ENCODE measurements around the gene SULT1C3. TPM values are rescaled to one million over a fixed set of nuclear protein-coding genes. Genes with fewer than 3 reads are reported as not detected.
"Not testable (repeated sequence)": the region's sequence is repeated elsewhere in the genome, so short reads cannot be mapped to it uniquely, and the experiment has no call there.

SULT1C3 gene
- total RNA-seq, 1 experiment from 2014 or later: not detected

DNA sequence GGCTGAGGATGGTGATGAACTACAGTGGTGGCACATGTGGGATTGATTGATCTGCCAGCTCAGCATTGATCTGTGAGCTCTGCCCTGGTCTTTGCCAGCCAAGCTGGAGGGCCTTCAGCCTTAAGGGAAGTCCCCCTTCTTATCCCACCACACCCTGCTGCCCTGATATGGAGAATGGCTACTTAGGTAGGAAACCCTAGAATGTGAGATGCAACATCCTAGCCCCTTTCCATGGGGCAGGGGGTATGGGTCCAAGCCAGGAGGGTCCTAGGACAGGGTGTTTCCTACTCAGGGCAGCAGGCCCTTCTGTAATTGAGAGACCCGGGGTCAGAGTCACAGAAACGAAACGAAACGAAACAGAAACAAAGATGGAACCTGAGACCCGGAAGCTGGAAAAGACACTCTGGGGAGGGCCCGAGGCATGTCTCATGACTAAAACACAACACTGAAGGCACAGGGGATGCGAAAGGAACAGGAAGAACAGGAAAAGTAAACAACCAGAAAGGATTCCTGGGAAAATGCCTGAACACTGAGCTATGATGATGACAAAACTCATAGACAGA is 32.0 kb downstream of the SULT1C3 start:
- ChIA-PET CTCF (no interaction called here), POLR2A (ENCODE audit: low non-redundant PET) (no interaction called here)
- Histone ChIP-seq H3K27ac (ENCODE audit: low read depth, low read length, poor library complexity, severe bottlenecking) (no peak overlapping the region), H3K27me3 (replicated peaks; ENCODE audit: insufficient read depth, low read depth, low read length, poor library complexity) (no peaks in the 10 kb centered on the region), H3K4me1 (ENCODE audit: insufficient read depth, low read length, poor library complexity, severe bottlenecking) (no peaks in the 10 kb centered on the region), H3K9me3 (ENCODE audit: low read depth, low read length, poor library complexity, severe bottlenecking) (no peaks in the 10 kb centered on the region), H3K36me3 (ENCODE audit: insufficient read depth, low read length, poor library complexity, severe bottlenecking) (no peaks in the 10 kb centered on the region), H3K4me3 (ENCODE audit: low read depth, low read length, poor library complexity, severe bottlenecking) (no peak overlapping the region)
- intact Hi-C loops (cut with micrococcal nuclease; ENCODE audit: unreplicated experiment): no loop called here
- BruUV-seq (replicated peaks): no TSS peak
- no peak for DNase-seq (ENCODE audit: low spot score)
- TF ChIP-seq, protein P1, sequence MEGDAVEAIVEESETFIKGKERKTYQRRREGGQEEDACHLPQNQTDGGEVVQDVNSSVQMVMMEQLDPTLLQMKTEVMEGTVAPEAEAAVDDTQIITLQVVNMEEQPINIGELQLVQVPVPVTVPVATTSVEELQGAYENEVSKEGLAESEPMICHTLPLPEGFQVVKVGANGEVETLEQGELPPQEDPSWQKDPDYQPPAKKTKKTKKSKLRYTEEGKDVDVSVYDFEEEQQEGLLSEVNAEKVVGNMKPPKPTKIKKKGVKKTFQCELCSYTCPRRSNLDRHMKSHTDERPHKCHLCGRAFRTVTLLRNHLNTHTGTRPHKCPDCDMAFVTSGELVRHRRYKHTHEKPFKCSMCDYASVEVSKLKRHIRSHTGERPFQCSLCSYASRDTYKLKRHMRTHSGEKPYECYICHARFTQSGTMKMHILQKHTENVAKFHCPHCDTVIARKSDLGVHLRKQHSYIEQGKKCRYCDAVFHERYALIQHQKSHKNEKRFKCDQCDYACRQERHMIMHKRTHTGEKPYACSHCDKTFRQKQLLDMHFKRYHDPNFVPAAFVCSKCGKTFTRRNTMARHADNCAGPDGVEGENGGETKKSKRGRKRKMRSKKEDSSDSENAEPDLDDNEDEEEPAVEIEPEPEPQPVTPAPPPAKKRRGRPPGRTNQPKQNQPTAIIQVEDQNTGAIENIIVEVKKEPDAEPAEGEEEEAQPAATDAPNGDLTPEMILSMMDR (conservative IDR thresholded peaks at IDR 0.05; ENCODE audit: low read depth, low read length): no peak
- no peak for TF ChIP-seq EZH2 (IDR thresholded peaks at IDR 0.05; ENCODE audit: borderline replicate concordance, low read depth, low read length, poor library complexity, severe bottlenecking)

DNA sequence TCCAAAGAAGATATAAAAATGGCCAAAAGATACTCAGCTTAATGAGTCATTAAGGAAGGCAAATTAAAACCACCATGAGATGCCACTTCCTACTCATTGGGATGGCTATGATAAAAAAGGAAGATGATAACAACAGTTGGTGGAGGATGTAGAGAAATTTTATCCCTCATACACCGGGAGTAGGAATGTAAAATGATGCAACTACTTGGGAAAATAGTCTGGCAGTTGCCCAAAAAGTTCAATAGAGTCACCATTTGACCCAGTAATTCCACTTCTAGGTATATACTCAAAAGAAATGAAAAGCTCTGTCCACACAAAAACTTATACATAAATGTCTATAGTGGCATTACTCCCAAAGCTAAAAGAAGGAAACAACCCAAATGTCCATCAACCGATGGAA is 38.9 kb downstream of the SULT1C3 start:
- Histone ChIP-seq H3K4me3 (ENCODE audit: low read depth, low read length, poor library complexity, severe bottlenecking) (no peak overlapping the region), H3K36me3 (ENCODE audit: insufficient read depth, low read length, poor library complexity, severe bottlenecking) (no peaks in the 10 kb centered on the region), H3K9me3 (ENCODE audit: low read depth, low read length, poor library complexity, severe bottlenecking) (no peaks in the 10 kb centered on the region), H3K4me1 (ENCODE audit: insufficient read depth, low read length, poor library complexity, severe bottlenecking) (no peaks in the 10 kb centered on the region), H3K27me3 (replicated peaks; ENCODE audit: insufficient read depth, low read depth, low read length, poor library complexity) (no peaks in the 10 kb centered on the region), H3K27ac (ENCODE audit: low read depth, low read length, poor library complexity, severe bottlenecking) (no peak overlapping the region)
- ChIA-PET CTCF (no interaction called here), POLR2A (ENCODE audit: low non-redundant PET) (no interaction called here)
- intact Hi-C loops (cut with micrococcal nuclease; ENCODE audit: unreplicated experiment): no loop called here
- no peak for DNase-seq (ENCODE audit: low spot score)
- no TSS peak for BruUV-seq (replicated peaks)
- TF ChIP-seq EZH2 (IDR thresholded peaks at IDR 0.05; ENCODE audit: borderline replicate concordance, low read depth, low read length, poor library complexity, severe bottlenecking): no peak

DNA sequence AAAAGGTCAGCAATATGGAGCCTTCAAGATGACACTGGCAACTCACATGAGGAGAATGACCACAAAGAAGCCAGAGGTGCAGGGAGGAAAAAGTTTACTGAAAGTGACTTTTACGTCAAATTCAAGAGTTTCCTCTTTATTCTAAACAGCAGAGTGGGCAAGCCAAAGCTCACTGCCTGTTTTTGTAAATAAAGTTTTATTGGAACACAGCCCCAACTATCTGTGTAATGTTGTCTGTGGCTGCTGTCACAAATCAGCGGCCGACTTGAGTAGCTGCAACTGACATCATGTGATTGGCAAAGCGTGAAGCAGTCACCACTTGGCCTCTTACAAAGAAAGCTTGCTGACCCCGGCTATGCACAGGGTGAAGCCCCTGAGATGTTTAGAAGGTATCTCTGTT is 39.7 kb downstream of the SULT1C3 start:
- Histone ChIP-seq H3K36me3 (ENCODE audit: insufficient read depth, low read length, poor library complexity, severe bottlenecking) (no peaks in the 10 kb centered on the region), H3K9me3 (ENCODE audit: low read depth, low read length, poor library complexity, severe bottlenecking) (no peaks in the 10 kb centered on the region), H3K27me3 (replicated peaks; ENCODE audit: insufficient read depth, low read depth, low read length, poor library complexity) (no peaks in the 10 kb centered on the region), H3K4me1 (ENCODE audit: insufficient read depth, low read length, poor library complexity, severe bottlenecking) (no peaks in the 10 kb centered on the region), H3K27ac (ENCODE audit: low read depth, low read length, poor library complexity, severe bottlenecking) (no peak overlapping the region), H3K4me3 (ENCODE audit: low read depth, low read length, poor library complexity, severe bottlenecking) (no peak overlapping the region)
- no peak for DNase-seq (ENCODE audit: low spot score)
- ChIA-PET POLR2A (ENCODE audit: low non-redundant PET) (no interaction called here), CTCF (no interaction called here)
- no TSS peak for BruUV-seq (replicated peaks)
- intact Hi-C loops (cut with micrococcal nuclease; ENCODE audit: unreplicated experiment): no loop called here
- no peak for TF ChIP-seq EZH2 (IDR thresholded peaks at IDR 0.05; ENCODE audit: borderline replicate concordance, low read depth, low read length, poor library complexity, severe bottlenecking)
- TF ChIP-seq, protein P1 (conservative IDR thresholded peaks at IDR 0.05; ENCODE audit: low read depth, low read length): no peak

DNA sequence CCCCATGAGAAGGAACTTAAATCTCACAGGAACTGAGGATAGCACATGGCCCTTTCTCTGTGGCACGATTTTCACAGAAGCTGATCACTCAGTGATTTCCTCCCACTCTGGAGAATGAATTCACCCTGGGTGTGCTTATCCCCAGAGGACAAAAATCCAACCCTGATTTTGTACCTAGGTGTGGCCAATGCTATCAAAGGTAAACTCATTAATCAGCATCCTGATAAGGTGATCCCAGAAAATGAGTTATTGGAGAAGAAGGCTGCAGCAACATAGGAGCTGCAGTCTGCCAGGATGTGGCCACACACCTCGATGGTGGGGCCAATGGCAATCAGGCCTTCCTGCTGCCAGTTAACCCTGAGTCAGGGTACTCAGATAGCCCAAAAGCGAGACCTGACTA is 40.7 kb downstream of the SULT1C3 start:
- POLR2A ChIA-PET (ENCODE audit: low non-redundant PET): no interaction called here

DNA sequence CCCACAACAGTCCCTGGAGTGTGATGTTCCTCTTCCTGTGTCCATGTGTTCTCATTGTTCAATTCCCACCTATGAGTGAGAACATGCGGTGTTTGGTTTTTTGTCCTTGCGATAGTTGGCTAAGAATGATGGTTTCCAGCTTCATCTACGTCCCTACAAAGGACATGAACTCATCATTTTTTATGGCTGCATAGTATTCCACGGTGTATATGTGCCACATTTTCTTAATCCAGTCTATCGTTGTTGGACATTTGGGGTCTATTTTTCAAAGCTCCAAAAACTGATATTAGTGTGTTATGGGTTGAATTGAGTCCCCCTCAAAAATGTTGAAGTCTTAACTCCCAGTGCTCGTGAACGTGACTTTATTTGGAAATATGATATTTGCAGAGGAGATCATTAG is 44.8 kb downstream of the SULT1C3 start:
- H3K4me1 ChIP-seq (ENCODE audit: insufficient read depth, low read length, poor library complexity, severe bottlenecking); H3K36me3 ChIP-seq (ENCODE audit: insufficient read depth, low read length, poor library complexity, severe bottlenecking); BruUV-seq (replicated peaks); H3K9me3 ChIP-seq (ENCODE audit: low read depth, low read length, poor library complexity, severe bottlenecking); H3K4me3 ChIP-seq (ENCODE audit: low read depth, low read length, poor library complexity, severe bottlenecking); POLR2A ChIA-PET (ENCODE audit: low non-redundant PET); intact Hi-C loops (cut with micrococcal nuclease; ENCODE audit: unreplicated experiment); H3K27ac ChIP-seq (ENCODE audit: low read depth, low read length, poor library complexity, severe bottlenecking); CTCF ChIA-PET; DNase-seq (ENCODE audit: low spot score); H3K27me3 ChIP-seq (replicated peaks; ENCODE audit: insufficient read depth, low read depth, low read length, poor library complexity): not testable (repeated sequence)

More for the DNA sequence above, 40.7 kb downstream of the SULT1C3 start:
- intact Hi-C loops (cut with micrococcal nuclease; ENCODE audit: unreplicated experiment): no loop called here
- H3K9me3 ChIP-seq (ENCODE audit: low read depth, low read length, poor library complexity, severe bottlenecking): no peaks in the 10 kb centered on the region
- no peak for TF ChIP-seq EZH2 (IDR thresholded peaks at IDR 0.05; ENCODE audit: borderline replicate concordance, low read depth, low read length, poor library complexity, severe bottlenecking)
- TF ChIP-seq, protein P1 (conservative IDR thresholded peaks at IDR 0.05; ENCODE audit: low read depth, low read length): no peak
- H3K4me3 ChIP-seq (ENCODE audit: low read depth, low read length, poor library complexity, severe bottlenecking): no peak overlapping the region
- H3K27me3 ChIP-seq (replicated peaks; ENCODE audit: insufficient read depth, low read depth, low read length, poor library complexity): no peaks in the 10 kb centered on the region
- no TSS peak for BruUV-seq (replicated peaks)
- H3K27ac ChIP-seq (ENCODE audit: low read depth, low read length, poor library complexity, severe bottlenecking): no peak overlapping the region
- no peak for DNase-seq (ENCODE audit: low spot score)
- H3K4me1 ChIP-seq (ENCODE audit: insufficient read depth, low read length, poor library complexity, severe bottlenecking): no peaks in the 10 kb centered on the region
- H3K36me3 ChIP-seq (ENCODE audit: insufficient read depth, low read length, poor library complexity, severe bottlenecking): no peaks in the 10 kb centered on the region
- CTCF ChIA-PET: no interaction called here
